Endodermal cell (in vitro differentiated cells): Measurements from ENCODE around the gene CEP295NL. TPM values are rescaled to one million over a fixed set of nuclear protein-coding genes. Genes with fewer than 3 reads are reported as not detected.

Experiments
- DNase-seq: peaks from one replicate; pipeline ENCODE4 v3.0.0-alpha.2; 2017
- H3K27ac ChIP-seq: 2 replicates; pipeline ENCODE4 v1.5.1; 2013; ENCODE audit warnings: mild to moderate bottlenecking, low read depth, low read length, moderate library complexity
- H3K27me3 ChIP-seq: 2 replicates; pipeline ENCODE4 v1.6.1; 2013; ENCODE audit warnings: mild to moderate bottlenecking, low read length, moderate library complexity; ENCODE audit not compliant: insufficient read depth, control insufficient read depth, poor library complexity, severe bottlenecking
- H3K36me3 ChIP-seq: 2 replicates; pipeline ENCODE4 v1.7.0; 2013; ENCODE audit warnings: mild to moderate bottlenecking, low read length, moderate library complexity; ENCODE audit not compliant: control insufficient read depth, insufficient read depth
- H3K4me1 ChIP-seq: one replicate; pipeline ENCODE4 v1.7.0; 2013; ENCODE audit warnings: low read length; ENCODE audit not compliant: control insufficient read depth, insufficient read depth
- H3K4me3 ChIP-seq: 2 replicates; pipeline ENCODE4 v1.5.1; 2013; ENCODE audit warnings: mild to moderate bottlenecking, low read length, moderate library complexity
- H3K9ac ChIP-seq: 2 replicates; pipeline ENCODE4 v1.6.1; 2013; ENCODE audit warnings: mild to moderate bottlenecking, low read length, moderate library complexity; ENCODE audit not compliant: poor library complexity, severe bottlenecking; ENCODE audit errors: extremely low read depth
- H3K9me3 ChIP-seq: 2 replicates; pipeline ENCODE4 v1.6.1; 2013; ENCODE audit warnings: mild to moderate bottlenecking, low read length, moderate library complexity; ENCODE audit not compliant: control insufficient read depth
- H3K27ac Mint-ChIP-seq: 2 replicates; pipeline ENCODE4 v1.8.0; 2020; ENCODE audit warnings: mixed read lengths
- H3K27me3 Mint-ChIP-seq: 2 replicates; pipeline ENCODE4 v1.8.0; 2021; ENCODE audit warnings: mild to moderate bottlenecking, mixed read lengths; ENCODE audit not compliant: insufficient read depth
- H3K36me3 Mint-ChIP-seq: 2 replicates; pipeline ENCODE4 v1.8.0; 2020; ENCODE audit warnings: low read depth, mixed read lengths
- H3K4me1 Mint-ChIP-seq: 2 replicates; pipeline ENCODE4 v1.8.0; 2020; ENCODE audit warnings: mixed read lengths
- H3K4me3 Mint-ChIP-seq: 2 replicates; pipeline ENCODE4 v1.8.0; 2020; ENCODE audit warnings: mild to moderate bottlenecking, moderate library complexity, mixed read lengths
- H3K9me3 Mint-ChIP-seq: 2 replicates; pipeline ENCODE4 v1.8.0; 2020; ENCODE audit warnings: mild to moderate bottlenecking, mixed read lengths
- WGBS, 2 experiments: methylation state at CpG; one replicate each; pipeline versions ENCODE4 v1.1.5 to v1.1.7; 2013; ENCODE audit warnings: missing lambda C conversion rate in 2 of 2, mixed read lengths in 1 of 2; ENCODE audit not compliant: insufficient coverage in 1 of 2, insufficient read length in 1 of 2; 5-methylcytosine and 5-hydroxymethylcytosine counted together
- total RNA-seq, 2 donors: library from RNA; stranded (reverse); fragmentation: NEBNext Ultra II Directional in 1 of 2; extraction: Animal tissue kit (Norgen Biotek cat#: 25700) in 1 of 2; gene quantifications; 2 replicates in 1 of 2; 3 replicates in 1 of 2; pipeline ENCODE4 v1.2.1, GENCODE V29; 2021
- TF ChIP-seq, protein P1 (sequence below): fragments of 200-600 bp; sonication (generic); conservative IDR thresholded peaks from 2 replicates; pipeline ENCODE4 v1.5.0; 2021; ENCODE audit warnings: antibody characterized with exemption, mild to moderate bottlenecking

The CEP295NL gene
- total RNA-seq, 2 donors from 2014 or later: 0.97 to 2.2 TPM

GRCh38 chr17:78849026-78849425 is 54.0 kb downstream of the CEP295NL start:
- Mint-ChIP-seq H3K4me3 (no peak overlapping the region), H3K36me3 (peaks cover 3% of the 10 kb centered on the region), H3K27me3 (no peaks in the 10 kb centered on the region), H3K4me1 (no peaks in the 10 kb centered on the region), H3K27ac (no peak overlapping the region), H3K9me3 (no peaks in the 10 kb centered on the region)
- no peak overlapping the region for H3K27ac ChIP-seq
- H3K36me3 ChIP-seq: no peaks in the 10 kb centered on the region
- H3K9ac ChIP-seq: no peak overlapping the region
- 91 to 97% methylated on average over 4 to 5 of the region's 5 CpGs for WGBS, 2 experiments
- DNase-seq: no peak
- no peaks in the 10 kb centered on the region for H3K4me1 ChIP-seq
- H3K9me3 ChIP-seq: no peaks in the 10 kb centered on the region
- H3K27me3 ChIP-seq: no peaks in the 10 kb centered on the region
- TF ChIP-seq, protein P1, sequence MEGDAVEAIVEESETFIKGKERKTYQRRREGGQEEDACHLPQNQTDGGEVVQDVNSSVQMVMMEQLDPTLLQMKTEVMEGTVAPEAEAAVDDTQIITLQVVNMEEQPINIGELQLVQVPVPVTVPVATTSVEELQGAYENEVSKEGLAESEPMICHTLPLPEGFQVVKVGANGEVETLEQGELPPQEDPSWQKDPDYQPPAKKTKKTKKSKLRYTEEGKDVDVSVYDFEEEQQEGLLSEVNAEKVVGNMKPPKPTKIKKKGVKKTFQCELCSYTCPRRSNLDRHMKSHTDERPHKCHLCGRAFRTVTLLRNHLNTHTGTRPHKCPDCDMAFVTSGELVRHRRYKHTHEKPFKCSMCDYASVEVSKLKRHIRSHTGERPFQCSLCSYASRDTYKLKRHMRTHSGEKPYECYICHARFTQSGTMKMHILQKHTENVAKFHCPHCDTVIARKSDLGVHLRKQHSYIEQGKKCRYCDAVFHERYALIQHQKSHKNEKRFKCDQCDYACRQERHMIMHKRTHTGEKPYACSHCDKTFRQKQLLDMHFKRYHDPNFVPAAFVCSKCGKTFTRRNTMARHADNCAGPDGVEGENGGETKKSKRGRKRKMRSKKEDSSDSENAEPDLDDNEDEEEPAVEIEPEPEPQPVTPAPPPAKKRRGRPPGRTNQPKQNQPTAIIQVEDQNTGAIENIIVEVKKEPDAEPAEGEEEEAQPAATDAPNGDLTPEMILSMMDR: no peak
- no peak overlapping the region for H3K4me3 ChIP-seq

GRCh38 chr17:78847052-78847451 is 55.9 kb downstream of the CEP295NL start:
- H3K4me3 Mint-ChIP-seq: no peak overlapping the region
- H3K27me3 Mint-ChIP-seq: no peaks in the 10 kb centered on the region

DNA sequence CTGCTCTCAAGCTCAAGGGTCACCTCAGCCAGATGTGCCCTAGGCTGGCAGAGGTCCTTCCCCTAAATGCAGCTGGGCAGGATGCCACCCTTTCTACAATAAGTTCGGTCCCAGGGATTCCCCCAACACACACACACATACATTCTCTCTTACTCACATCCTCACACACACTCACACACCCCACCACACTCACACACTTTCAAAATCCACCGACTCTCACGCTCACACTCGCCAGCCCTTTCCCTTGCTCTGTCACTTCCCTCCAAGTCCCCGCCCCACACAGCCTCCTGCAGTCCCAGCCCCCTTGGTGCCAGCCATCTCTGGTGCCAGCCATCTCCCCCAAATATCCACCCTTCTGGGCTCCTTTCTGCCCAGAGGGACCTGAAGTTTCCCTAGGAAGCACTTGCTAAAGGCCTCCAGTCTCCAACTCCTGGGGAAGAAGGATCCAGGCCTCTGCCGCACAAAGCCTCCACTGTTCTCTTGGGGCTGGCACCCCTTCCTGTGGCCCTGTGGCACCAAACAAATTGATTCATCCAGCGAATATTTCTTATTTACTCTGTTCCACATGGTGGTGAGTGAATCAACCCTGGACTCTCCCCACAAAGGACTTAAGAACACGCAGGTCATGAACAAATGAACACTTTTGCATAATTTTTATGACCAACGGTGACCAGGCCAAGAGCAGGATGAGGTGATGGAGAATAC is 58.5 kb downstream of the CEP295NL start:
- no peaks in the 10 kb centered on the region for H3K4me1 ChIP-seq
- 90 to 94% methylated on average over 3 to 9 of the region's 9 CpGs for WGBS, 2 experiments
- H3K27ac Mint-ChIP-seq: no peak overlapping the region

More at GRCh38 chr17:78847052-78847451, 55.9 kb downstream of the CEP295NL start:
- Histone ChIP-seq H3K4me3 (no peak overlapping the region), H3K27me3 (no peaks in the 10 kb centered on the region), H3K36me3 (no peaks in the 10 kb centered on the region), H3K4me1 (no peaks in the 10 kb centered on the region), H3K27ac (no peak overlapping the region), H3K9ac (no peak overlapping the region), H3K9me3 (no peaks in the 10 kb centered on the region)
- WGBS, 2 experiments: 71% methylated on average over 2 of the region's 3 CpGs; no CpG with 5 or more reads in 1 of the 2 experiments
- TF ChIP-seq, protein P1: no peak
- no peak overlapping the region for H3K27ac Mint-ChIP-seq
- DNase-seq: no peak
- H3K4me1 Mint-ChIP-seq: peaks cover 2% of the 10 kb centered on the region
- H3K9me3 Mint-ChIP-seq: no peaks in the 10 kb centered on the region
- H3K36me3 Mint-ChIP-seq: no peaks in the 10 kb centered on the region

More for the DNA sequence above, 58.5 kb downstream of the CEP295NL start:
- no peak overlapping the region for H3K4me3 ChIP-seq
- H3K36me3 Mint-ChIP-seq: no peaks in the 10 kb centered on the region
- H3K9ac ChIP-seq: no peak overlapping the region
- no peaks in the 10 kb centered on the region for H3K27me3 ChIP-seq
- no peaks in the 10 kb centered on the region for H3K9me3 ChIP-seq
- TF ChIP-seq, protein P1: no peak
- no peaks in the 10 kb centered on the region for H3K36me3 ChIP-seq
- H3K27me3 Mint-ChIP-seq: no peaks in the 10 kb centered on the region
- no peak overlapping the region for H3K27ac ChIP-seq
- no peak overlapping the region for H3K4me3 Mint-ChIP-seq
- DNase-seq: no peak
- peaks cover 9% of the 10 kb centered on the region for H3K4me1 Mint-ChIP-seq
- H3K9me3 Mint-ChIP-seq: no peaks in the 10 kb centered on the region
